Measurements from ENCODE around the gene FBXO40.

FBXO40 gene

DNA sequence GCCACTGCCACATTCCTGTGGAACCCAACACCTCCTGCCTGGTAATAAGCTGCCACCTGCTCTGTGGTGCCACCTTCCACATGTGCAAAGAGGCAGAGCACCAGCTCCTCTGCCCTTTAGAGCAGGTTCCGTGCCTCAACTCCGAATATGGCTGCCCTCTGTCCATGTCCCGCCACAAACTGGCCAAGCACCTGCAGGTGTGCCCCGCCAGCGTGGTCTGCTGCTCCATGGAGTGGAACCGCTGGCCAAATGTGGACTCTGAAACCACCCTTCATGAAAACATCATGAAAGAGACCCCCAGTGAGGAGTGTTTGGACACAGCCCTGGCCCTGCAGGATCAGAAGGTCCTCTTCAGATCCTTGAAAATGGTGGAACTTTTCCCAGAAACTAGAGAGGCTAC, 28.3 kb downstream of the FBXO40 start:
- DNase-seq = no peak

DNA sequence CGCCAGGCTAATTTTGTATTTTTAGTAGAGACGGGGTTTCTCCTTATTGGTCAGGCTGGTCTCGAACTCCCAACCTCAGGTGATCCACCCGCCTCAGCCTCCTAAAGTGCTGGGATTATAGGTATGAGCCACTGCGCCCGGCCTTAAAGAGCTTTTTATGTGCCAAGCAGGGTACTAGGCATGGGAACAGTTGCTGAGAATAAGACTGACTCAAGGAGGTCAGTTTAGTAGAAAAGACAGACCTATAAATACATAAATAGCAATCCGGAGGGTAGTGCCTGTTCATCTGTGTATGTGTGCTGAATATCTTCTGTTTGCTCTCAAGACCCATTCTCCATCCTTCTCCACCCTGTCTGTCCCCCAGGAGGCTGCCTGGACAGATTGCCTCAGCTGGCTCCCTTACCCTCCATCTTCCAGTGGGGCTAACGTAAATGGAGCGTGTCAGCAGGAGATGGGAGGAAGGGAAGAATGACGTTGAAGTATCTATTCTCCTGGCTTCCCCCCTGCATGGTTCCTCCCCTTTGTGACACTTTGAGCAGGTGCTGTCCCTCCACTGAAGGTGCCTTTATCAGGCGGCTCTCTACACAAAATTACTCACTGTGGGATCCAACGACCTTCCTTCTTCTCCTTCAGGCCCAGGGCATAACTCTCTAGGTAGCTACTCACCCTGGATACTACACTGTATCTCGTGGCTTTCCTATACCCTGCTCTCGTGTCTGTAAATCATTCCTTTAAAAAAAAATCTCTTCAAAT, 31.1 kb downstream of the FBXO40 start:
- DNase-seq = no peak

DNA sequence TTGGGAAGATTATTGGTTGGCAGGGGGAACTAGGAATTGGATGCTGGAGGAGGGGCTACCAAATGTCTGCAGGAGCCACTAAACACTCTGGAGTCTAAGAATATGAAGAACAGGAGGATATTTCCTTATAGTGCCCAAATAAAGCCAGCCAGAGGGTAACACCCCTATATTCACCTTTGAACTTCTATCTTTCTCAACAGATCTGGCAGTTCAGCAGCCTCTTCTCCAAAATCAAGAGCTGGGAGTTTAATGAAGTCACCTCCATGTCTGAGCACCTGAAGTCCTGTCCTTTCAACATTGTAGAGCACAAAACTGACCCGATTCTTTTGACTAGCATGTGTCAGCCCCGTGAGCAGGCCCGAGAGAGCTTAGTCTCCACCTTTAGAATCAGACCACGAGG, 33.3 kb downstream of the FBXO40 start:
- no peak for DNase-seq

DNA sequence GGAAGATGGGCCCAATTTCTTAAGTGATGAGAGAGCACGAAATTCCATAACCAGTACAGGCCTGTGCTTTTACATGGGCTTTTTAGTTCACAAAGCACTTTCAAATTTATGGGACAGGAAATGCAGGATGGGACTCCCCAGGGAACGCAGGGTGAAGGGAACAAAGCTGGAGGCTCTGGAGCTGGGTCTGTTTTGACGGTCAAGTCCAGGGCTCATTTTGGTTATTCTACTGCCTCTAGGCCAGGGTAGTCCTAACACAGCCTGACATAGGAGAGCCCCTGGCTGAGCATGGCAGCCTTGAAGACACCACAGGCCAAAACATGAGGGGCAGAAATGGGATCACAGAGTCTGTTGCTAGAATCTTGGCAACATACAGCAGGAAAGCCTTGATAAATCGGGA, 34.0 kb downstream of the FBXO40 start:
- no peak for DNase-seq

DNA sequence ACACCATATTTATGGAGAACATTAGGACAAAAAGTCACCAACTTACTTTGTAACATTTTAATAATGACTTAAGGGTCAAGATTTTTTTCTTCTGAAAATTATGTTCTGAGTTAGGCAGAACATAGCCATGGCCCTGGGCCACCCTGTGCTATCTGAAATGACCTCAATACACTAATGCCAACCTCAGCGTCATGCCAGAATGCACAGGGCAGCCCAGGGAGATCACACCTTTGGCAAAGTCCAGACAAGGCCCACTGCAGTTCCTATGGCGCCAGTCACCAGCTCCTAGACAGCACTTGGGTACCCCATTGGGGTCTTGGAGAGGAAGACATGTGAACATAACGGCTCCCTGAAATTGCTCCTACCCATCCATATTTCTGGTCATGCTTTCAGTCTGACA, 34.4 kb downstream of the FBXO40 start:
- DNase-seq = no peak

DNA sequence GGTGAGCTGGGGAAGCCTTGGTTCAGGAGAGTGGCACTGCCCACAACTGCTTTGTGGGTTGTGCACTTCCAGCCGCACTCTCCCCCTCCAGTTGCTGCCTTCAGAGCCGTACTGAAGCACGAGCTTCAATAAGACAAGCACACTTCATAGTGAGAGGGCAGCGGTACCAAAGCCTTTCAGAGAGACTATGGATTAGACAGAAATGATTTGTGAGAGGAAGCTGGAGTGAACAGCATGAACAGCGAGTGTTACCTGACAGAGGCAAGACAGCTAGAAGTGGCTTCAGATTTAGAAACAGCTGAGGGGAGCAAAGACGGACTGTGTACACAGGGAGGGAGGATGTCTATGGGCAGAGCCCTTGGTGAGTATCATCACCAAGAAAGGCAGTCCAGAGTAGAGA, 36.4 kb downstream of the FBXO40 start:
- DNase-seq = no peak

DNA sequence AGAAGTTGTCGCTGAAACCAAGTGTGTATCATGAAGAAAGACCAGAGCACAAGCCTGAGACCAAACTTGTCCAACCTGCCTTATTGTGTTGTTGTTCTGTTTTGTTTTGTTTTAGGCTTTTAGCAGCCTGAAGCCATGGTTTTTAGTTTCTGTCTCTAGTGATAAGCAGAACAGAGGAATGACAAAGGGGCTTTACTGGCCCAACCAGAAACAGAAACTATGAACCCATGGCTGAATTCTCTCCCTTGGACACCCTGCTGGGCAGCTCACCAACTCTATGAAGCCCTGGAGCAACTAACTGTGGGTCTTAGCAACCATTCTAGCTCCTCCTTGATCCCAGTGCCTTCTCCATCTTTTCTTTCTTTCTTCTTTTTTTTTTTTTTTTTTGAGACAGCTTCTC, 37.2 kb downstream of the FBXO40 start:
- DNase-seq = no peak

DNA sequence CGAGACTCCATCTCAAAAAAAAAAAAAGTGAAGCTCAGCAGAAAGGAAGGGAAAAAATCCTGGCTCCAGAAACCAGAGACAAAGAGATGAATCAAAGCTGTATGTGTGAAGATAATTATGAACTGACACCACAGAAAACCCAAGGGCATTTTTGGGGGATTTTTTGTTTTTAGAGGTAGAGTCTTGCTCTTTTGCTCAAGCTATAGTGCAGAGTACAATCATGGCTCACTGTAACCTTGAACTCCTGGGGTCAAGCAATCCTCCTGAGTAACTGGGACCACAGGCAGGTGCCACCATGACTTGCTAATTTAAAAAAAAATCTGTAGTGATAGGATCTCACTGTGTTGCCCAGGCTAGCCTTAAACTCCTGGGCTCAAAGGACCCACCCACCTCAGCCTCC, 44.7 kb downstream of the FBXO40 start:
- DNase-seq = no peak

DNA sequence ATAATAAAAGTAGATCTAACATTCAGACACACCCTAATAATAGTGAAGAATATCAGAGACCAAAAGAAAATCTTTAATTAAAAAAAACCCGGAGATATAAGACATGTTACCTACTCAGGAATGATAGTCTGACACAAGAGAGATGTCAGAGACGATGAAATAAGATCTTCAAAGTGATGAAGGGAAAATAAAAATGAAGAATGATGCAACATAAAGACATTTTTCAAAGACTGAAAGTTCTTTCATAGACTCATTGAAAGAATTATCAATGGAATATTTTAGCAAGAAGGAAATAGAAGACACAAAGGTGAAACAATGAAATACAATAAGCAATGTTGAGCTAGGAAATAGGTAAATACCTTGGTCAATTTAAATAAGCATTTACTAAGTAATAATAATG, 47.9 kb downstream of the FBXO40 start:
- DNase-seq = no peak

DNA sequence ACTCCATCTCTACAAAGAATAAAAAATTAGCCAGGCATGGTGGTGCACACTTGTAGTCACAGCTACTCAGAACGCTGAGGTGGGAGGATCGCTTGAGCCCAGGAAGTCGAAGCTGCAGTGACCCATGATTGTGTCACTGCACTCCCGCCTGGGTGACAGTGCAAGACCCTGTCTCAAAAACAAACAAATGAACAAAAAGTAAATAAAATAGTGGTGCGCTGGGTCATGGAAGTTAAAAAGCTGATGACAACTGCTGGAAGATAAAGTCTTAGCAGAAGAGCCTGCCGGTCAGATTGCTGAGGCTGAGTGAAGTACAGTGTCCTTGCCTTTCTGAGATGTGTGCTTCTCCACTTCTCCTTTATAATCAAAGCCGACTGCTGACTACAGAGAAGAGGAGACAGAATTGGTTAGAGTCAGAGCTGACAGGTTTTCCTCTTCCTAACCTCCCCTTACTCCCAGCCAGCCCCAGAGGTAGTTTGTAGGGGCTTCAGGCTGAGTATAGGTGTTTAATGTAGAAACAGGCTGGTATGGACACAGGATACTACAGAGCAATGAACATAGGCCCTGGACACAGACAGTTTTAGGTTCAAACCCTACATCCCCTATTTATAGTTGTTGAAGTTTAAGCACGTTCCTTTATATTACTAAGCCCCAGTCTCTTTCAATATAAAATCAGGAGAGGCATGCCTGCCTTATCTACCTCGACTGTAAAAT, 49.6 kb downstream of the FBXO40 start:
- no peak for DNase-seq

DNA sequence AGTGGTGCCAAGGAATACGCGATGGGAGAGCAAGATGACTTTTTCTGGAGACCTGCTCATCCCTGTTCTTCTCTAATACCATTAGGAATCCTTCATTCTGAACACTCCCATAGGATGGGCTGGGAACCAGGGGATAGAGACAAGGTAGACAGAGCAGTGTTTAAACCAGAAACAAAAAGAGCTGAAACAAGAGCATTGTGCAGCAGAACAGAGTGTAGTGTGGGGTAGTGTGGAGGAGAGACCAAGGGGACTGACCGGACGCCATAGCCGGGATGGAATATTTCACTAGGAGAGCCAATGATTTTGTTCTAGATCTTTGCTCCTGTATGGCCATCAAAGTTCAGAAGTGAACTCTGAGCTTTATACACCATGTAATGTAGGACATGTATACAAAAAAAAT, 51.9 kb downstream of the FBXO40 start:
- DNase-seq = no peak

DNA sequence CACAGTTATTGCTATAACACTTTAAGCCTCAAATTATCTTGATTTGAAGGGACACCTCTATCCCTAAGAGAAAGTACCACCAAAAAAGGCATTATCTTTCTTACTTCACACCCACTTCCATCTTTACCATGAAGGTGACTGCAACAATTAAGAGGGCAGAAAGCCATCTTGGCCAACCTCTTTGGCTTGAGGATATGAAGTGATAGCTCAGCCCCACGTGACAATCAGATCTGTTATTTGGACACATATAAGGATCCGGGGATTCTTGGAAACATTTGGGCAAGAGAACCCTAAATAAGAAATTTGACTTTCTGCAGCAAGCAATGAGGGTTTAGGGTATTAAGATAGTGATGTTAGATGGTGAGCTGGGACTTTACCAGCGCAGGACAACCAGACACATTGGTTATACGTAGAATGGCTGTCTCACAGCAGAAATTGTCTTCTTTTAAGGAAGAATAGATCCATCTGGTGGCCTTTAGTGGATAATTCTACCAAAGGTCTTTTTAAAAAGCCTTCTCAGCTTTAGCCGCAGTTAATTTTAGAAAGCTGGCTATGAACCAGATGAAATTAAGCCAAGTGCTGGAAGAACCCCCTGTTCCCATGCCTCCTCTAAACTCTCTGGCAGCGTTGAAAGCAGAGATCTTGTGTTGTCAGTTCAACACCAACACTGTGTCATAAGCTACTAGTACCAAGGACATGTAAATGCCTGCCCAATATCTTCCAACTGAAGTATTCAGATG, 55.2 kb downstream of the FBXO40 start:
- DNase-seq = peak; percentile 68

DNA sequence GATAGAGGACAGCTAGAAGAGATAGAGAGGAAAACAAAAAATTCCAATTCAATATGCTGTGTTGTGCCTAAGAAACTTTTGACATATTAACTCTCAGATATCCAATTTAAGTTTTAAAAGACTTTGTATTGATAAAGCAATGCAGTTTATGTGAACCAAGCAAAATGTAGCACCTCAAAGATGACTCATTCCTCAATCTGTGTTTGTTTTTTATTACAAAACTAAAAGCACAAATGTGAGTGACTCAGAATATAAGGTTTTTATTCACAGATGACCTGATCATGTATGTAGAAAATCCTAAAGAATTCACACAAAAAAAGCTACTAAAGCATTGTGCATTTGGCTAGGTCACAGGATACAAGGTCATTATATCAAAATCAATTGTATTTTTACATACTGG, 56.5 kb downstream of the FBXO40 start:
- no peak for DNase-seq

DNA sequence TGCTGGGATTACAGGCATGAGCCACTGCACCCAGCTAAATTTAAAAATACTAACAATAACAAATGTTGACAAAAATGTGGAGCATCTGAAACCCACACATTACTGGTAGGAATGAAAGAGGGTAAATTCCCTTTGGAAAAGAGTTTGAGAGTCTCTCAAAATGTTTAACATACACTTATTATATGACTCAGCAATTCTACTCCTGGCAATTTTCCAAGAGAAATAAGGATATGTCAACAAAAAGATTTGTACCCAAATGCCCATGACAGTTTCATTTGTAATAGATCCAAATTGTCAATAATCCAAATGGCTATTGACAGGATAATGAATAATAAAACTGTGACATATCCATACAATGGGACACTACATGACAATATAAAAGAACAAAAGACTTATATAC, 58.5 kb downstream of the FBXO40 start:
- no peak for DNase-seq

DNA sequence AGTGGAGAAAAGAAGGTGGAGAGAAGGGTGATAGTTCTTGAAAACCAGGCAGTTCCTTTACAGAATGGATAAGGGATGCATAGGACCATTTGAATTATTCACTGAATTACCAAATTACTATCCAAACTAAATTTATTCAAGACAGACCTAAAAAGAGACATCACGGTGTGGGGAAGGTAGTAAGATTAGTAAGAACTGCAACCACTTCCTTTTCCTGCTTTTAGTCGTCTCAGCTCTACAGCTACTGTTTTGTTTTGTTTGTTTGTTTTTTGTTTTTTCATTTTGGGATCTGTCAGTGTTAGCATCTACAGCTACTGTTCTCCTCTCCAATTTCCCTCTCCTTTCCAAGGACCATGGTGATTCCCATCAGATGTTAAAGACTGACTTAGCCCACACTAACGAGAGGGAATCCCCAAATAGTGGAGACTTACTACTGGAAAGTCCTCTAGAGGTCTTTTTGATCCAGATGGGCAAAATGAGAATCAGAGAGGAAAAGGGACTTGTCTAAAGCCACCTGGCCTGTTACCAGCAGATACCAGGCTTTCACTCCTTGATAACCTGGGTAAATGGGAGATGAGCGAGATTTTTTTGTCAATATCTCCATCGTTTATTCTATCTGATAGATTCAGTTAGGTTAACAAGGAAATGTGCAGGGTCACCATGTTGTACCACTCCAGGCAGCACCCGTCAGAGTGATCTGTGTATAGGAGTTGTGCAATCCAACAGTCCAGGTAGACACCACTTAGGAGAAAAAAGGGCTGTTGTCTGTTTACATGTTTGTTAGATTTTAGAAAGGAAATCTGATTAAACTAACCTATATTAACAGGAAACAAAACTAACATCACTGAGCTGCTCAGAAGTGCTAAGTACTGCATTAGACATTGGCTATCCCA, 61.6 kb downstream of the FBXO40 start:
- no peak for DNase-seq

DNA sequence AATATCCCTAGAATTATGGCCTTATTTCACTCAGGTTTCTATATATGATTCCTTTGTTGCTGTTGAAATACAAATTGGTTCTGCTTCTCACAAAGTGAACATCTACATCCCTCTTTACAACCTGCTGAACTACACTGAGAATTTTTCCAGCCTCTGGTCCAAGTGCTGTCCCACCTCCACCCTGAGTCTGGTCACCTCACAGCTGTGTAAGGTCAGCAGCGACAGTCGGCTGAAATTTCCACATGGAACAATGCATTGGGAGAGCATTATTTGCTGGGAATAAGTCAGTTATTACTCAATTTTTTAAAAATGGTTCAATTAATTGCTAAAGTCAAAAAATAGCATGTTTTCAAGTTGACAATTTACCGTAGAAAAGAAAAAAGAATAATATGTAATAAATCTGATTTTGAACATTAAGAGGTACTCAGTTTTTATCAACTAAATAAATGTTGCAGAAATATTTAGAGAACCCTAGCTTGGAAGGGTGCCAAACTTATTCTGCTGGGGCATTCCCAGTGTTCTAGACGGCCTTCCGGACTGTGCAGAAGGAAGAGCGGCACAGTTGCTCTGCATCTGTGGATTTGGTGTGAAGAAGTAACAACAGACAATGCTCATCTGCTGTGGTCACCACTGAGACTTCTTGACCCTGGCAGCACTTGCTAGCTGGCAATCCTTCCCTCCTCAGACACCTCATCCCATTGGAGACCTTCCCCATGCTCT, 65.7 kb downstream of the FBXO40 start:
- DNase-seq = no peak

DNA sequence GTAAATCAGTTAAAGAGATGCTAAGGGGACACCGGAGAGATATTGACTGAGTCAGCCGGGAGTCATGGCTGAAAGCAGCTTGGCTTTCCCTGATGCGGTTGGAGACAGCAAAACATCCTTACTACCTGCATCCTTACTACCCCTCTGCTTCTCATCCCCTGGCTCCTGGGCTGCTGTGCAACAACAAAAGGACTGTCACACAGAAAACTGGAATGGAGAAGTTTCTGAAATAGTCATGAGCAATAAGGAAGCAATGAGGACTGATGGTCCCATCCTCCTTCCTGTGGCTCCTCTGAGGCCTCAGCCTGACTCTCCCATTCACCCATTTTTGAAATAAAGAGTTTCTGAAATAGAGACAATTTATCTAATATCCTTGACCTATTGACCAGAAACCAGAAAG, 66.4 kb downstream of the FBXO40 start:
- no peak for DNase-seq

DNA sequence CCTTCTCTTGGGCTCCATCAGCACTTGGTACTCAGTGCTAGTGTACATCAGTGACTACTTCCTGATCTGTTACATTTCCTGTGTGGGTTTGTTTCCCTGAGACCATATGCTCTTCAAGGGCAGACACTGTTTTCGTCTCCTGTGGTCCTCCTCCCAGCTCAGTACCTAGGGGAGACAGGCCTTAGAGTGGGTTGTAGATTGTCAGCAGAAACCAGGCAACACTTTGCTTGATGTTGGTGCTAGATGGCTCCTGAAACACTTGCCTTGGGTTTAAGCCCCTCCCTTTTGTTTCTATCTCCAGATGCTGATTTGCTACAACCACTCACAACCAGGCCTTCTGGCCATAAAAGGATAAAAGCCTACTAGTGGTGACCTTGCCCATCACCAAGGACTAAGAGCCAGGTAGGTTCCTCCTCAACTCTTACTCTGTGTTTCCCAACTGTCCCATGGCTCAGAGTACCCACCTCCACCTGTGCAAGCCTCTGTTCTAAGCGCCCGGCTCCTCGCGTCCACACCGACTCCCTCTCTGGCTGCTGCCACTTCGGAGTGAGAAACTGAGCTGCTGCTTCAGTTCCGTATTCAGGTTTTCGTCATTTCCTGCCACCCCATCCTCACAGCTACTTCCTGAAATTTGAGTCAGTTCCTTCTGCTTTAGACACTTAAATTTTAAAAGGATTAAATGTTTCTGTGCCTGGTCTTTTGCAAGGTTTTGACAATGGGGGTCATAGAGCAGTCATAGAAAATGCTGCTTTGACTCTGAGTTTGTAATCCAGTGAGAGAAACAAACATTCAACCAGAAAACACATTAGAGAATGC, 67.4 kb downstream of the FBXO40 start, which contains the start of gene HCLS1:
Gene HCLS1, minus strand, starts transcription at position 548 of the 816 bp plus-strand sequence. CDS start 2,556 bp downstream, outside the sequence.
- no peak for DNase-seq

DNA sequence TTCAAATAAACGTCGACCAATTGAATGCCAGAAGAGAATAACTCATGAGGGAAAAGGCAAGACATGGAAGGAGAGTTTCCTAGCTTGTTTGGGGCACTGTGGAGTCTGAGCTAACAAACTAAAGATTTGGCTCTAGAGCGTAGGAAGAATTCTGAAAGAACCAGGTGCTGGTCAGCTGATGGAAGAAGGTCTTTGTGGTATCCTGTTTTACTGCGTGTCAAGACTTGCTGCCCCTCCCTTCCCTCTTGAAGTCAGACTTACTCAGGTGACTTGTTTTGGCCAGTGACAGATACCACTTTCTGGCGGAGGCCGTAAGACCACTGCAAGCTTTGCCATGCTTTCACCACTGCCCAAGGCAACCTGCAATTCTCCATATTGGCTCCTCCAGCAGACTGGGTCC, 68.2 kb downstream of the FBXO40 start:
- no peak for DNase-seq

DNA sequence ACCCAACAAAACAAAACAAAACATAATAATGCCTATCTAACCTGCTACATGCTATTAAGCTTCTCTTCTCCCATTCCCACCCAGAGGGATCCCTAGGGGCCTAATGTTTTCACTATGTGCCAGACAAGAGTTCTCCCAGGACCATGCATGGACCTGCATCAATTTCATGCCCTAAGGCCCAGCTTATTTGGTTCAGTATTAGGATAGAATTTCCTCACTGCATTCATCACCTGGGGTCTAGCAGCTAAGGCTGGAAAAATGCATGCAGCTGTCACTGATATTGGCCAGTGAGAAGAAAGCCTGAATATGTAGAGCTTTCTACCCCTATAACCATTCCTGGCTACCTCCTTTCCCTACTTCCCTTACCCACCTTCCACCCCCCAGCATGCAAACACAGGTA, 69.6 kb downstream of the FBXO40 start:
- DNase-seq = no peak

DNA sequence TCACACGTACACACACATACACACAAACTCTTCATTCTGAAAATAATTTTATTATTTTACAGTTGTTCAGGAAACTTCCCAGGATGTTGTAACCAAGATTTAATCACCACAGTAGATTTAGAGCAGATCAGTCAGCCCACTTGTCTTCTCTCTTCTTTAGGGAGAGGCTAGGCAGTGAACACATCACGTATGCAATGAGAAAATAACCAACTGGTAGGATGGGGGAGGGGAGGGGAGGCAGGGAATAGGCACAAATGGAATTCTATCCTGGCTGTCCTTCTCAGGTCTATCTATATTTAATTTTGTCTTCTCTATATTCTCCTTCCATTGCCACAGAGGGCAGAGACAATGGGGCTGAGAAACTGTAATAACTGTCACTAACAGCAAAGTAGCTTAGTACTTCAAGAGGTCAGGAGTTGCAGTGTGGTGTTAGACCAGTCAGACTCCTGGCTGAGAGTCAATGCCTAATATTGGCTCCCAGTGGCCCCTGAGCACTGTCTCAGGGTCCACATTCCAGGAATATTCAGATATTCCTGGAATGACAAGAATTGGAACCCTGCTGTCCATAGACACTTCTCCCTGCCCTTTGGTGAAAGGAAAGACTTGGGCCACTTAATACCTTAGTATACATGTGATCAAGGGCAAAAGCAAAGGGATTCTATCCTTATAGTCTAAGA, 70.1 kb downstream of the FBXO40 start:
- no peak for DNase-seq
